ENCODE results near the gene SLC10A3.

The SLC10A3 gene

DNA sequence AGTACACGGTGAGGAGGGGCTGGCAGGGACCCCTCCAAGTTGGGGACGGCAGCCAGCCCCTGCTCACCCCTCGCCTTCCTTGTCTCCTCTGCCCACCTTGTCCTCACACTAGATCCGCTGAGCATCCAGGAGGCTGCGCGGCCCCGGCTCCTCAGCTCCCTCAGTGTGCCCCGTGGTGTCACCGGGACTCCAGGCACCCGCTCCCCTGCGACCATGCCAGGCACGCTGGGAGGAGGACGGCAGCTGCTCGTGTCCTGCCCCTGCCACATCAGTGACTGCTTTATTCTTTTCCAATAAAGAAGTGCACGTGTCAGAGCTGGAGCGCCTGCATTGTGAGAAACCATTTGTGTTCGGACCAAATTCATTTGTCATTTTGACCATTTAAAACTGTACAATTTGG lies 40.1 kb downstream of the SLC10A3 start:
- no peak for DNase-seq (ENCODE audit: low read depth, low spot score)
- in situ Hi-C loops (cut with HindIII; ENCODE audit: low sequenced_read_pairs) = no loop called here
- TF ChIP-seq, protein P1, sequence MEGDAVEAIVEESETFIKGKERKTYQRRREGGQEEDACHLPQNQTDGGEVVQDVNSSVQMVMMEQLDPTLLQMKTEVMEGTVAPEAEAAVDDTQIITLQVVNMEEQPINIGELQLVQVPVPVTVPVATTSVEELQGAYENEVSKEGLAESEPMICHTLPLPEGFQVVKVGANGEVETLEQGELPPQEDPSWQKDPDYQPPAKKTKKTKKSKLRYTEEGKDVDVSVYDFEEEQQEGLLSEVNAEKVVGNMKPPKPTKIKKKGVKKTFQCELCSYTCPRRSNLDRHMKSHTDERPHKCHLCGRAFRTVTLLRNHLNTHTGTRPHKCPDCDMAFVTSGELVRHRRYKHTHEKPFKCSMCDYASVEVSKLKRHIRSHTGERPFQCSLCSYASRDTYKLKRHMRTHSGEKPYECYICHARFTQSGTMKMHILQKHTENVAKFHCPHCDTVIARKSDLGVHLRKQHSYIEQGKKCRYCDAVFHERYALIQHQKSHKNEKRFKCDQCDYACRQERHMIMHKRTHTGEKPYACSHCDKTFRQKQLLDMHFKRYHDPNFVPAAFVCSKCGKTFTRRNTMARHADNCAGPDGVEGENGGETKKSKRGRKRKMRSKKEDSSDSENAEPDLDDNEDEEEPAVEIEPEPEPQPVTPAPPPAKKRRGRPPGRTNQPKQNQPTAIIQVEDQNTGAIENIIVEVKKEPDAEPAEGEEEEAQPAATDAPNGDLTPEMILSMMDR (IDR thresholded peaks at IDR 0.05; ENCODE audit: low read depth, low read length) = no peak
- H3K4me3 ChIP-seq (ENCODE audit: low read depth, low read length) = no peak overlapping the region

DNA sequence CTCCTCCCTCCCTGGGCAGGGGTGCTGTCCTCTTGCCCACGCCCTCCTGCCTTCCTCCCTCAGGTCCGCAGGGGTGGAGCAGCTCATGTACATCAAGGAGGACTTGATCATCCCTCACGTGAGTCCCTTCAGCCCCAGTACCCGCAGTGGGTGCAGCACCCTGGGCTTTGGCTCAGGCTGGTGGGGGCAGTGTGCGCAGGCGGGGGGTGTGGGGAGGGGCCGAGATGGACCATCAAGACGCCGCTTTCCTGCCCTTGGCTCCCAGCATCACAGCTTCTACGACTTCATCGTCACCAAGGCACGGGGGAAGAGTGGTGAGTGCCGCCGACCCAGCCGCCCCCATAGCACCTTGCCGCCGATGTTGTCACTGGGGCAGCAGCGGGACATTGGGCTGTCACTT lies 40.8 kb downstream of the SLC10A3 start:
- in situ Hi-C loops (cut with HindIII; ENCODE audit: low sequenced_read_pairs) = no loop called here
- TF ChIP-seq, protein P1 (IDR thresholded peaks at IDR 0.05; ENCODE audit: low read depth, low read length) = no peak
- no peak for DNase-seq (ENCODE audit: low read depth, low spot score)
- no peak overlapping the region for H3K4me3 ChIP-seq (ENCODE audit: low read depth, low read length)

DNA sequence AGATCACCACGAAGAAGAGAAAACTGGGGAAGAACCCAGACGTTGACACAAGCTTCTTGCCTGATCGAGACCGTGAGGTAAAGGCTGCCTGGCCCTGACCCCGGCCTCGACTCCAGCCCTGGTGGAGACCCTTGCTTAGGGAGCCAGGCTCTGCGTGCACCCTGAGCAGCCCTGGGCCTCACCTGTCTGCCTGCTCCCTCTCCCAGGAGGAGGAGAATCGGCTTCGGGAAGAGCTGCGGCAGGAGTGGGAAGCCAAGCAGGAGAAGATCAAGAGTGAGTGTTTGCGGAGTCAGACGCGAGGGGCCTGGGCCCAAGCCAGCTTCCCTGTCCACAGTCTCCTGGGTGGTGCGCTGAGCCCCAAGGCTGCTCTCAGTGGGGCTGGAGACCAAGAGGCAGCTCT lies 41.9 kb downstream of the SLC10A3 start:
- TF ChIP-seq, protein P1 (IDR thresholded peaks at IDR 0.05; ENCODE audit: low read depth, low read length) = no peak
- DNase-seq (ENCODE audit: low read depth, low spot score) = no peak
- H3K4me3 ChIP-seq (ENCODE audit: low read depth, low read length) = no peak overlapping the region
- in situ Hi-C loops (cut with HindIII; ENCODE audit: low sequenced_read_pairs) = no loop called here

DNA sequence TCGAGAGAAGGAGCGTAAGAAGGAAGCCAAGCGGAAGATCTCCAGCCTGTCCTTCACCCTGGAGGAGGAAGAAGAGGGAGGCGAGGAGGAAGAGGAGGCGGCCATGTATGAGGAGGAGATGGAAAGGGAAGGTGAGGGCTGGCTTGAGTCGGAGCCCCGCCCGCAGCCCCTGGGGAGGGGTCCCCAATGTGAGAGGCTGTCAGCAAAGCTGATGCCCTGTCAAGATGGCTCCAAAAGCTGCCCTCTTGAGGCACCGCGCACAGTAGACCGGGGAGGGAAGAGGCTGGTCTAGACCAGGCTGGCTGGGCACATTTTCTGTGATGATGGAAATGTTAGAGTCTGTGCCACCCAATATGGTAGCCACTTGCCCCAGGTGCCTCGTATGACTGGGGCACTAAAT lies 44.0 kb downstream of the SLC10A3 start:
- in situ Hi-C loops (cut with HindIII; ENCODE audit: low sequenced_read_pairs) = no loop called here

GRCh38 chrX:154445776-154446175 lies 44.7 kb downstream of the SLC10A3 start:
- H3K4me3 ChIP-seq (ENCODE audit: low read depth, low read length) = no peak overlapping the region
- DNase-seq (ENCODE audit: low read depth, low spot score) = no peak
- in situ Hi-C loops (cut with HindIII; ENCODE audit: low sequenced_read_pairs) = no loop called here
- TF ChIP-seq, protein P1 (IDR thresholded peaks at IDR 0.05; ENCODE audit: low read depth, low read length) = no peak

More for the DNA sequence above, 44.0 kb downstream of the SLC10A3 start:
- TF ChIP-seq, protein P1 (IDR thresholded peaks at IDR 0.05; ENCODE audit: low read depth, low read length) = no peak
- no peak overlapping the region for H3K4me3 ChIP-seq (ENCODE audit: low read depth, low read length)
- DNase-seq (ENCODE audit: low read depth, low spot score) = no peak

DNA sequence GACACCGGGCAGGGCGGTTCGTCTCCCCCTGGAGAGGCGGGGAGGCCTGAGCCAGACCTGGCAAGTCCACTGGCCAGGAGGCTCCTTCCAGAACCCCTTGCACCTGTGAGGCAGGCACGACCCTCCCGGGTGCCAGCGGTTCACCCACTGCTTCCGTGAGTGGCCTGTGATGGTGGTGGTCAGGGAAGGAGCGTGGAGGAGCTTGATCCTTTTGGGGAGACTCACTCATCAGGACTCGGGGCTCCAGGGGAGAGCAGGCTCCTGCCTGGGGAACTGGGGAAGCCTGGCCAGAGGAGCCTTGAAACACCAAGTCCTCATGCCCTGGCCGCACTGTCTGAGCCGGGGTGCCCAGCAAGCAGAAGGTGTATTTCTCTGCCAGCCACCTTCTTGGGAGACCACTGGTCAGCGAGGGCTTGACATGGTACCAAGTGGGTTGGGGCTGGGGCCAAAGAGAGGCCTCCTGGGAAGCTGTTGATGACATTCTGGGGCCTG lies 45.6 kb downstream of the SLC10A3 start:
- peak overlapping the region; percentile 55 for H3K4me3 ChIP-seq (ENCODE audit: low read depth, low read length)
- no peak for DNase-seq (ENCODE audit: low read depth, low spot score)
- in situ Hi-C loops (cut with HindIII; ENCODE audit: low sequenced_read_pairs) = no loop called here
- TF ChIP-seq, protein P1 (IDR thresholded peaks at IDR 0.05; ENCODE audit: low read depth, low read length) = no peak
